CD4-positive, alpha-beta T cell treated with Interleukin-17A for 4 hours (primary cell): ENCODE measurements around the gene MEX3D.
"Not testable (repeated sequence)": the region's sequence is repeated elsewhere in the genome, so short reads cannot be mapped to it uniquely, and the experiment has no call there.

Source experiments
- DNase-seq: peaks from one replicate; pipeline ENCODE4 v3.0.0-alpha.2; 2020; ENCODE audit warnings: mixed read lengths

Gene MEX3D

GRCh38 chr19:1533510-1534150 lies 34.5 kb downstream of the MEX3D start:
- no peak for DNase-seq

GRCh38 chr19:1532003-1532402 lies 36.1 kb downstream of the MEX3D start:
- no peak for DNase-seq

- no peak for DNase-seq
Measured at GRCh38 chr19:1531587-1531986, 36.5 kb downstream of the MEX3D start.

GRCh38 chr19:1530856-1531255 lies 37.3 kb downstream of the MEX3D start:
- not testable (repeated sequence) for DNase-seq

GRCh38 chr19:1529430-1529816 lies 38.7 kb downstream of the MEX3D start:
- no peak for DNase-seq

- DNase-seq, result no peak
Measured at GRCh38 chr19:1528596-1529429, 39.3 kb downstream of the MEX3D start.

- no peak for DNase-seq
Measured at GRCh38 chr19:1527650-1528309, 40.3 kb downstream of the MEX3D start.

- DNase-seq, result no peak
Measured at GRCh38 chr19:1526979-1527649, 41.0 kb downstream of the MEX3D start.

GRCh38 chr19:1526066-1526778 lies 41.9 kb downstream of the MEX3D start:
- DNase-seq, result no peak

GRCh38 chr19:1525343-1525742 lies 42.8 kb downstream of the MEX3D start:
- no peak for DNase-seq

- DNase-seq, result no peak
Measured at GRCh38 chr19:1524972-1525325, 43.2 kb downstream of the MEX3D start.

GRCh38 chr19:1524287-1524971 lies 43.7 kb downstream of the MEX3D start:
- no peak for DNase-seq

- no peak for DNase-seq
Measured at GRCh38 chr19:1523412-1524286, 44.5 kb downstream of the MEX3D start, which contains the start of gene PLK5. TSS of gene PLK5 (plus strand) at chr19:1524077. CDS start at chr19:1526997, 2,920 bp downstream.

GRCh38 chr19:1522838-1523237 lies 45.3 kb downstream of the MEX3D start:
- no peak for DNase-seq

GRCh38 chr19:1522061-1522460 lies 46.1 kb downstream of the MEX3D start:
- no peak for DNase-seq

GRCh38 chr19:1521636-1522035 lies 46.5 kb downstream of the MEX3D start:
- DNase-seq, result no peak

GRCh38 chr19:1520203-1520780 lies 47.8 kb downstream of the MEX3D start:
- no peak for DNase-seq

GRCh38 chr19:1519802-1520201 lies 48.3 kb downstream of the MEX3D start:
- DNase-seq, result not testable (repeated sequence)

GRCh38 chr19:1518471-1518870 lies 49.7 kb downstream of the MEX3D start:
- no peak for DNase-seq

- DNase-seq, result no peak
Measured at GRCh38 chr19:1516395-1516753, 51.8 kb downstream of the MEX3D start.
